Mesendoderm (in vitro differentiated cells): ENCODE results near the gene NPAS1.

ENCODE experiments used
- DNase-seq: peaks from one replicate; pipeline ENCODE4 v3.0.0; 2013
- H2AK5ac ChIP-seq: 2 replicates; pipeline ENCODE4 v1.6.1; 2013; ENCODE audit warnings: low read length, inconsistent platforms
- H2BK120ac ChIP-seq: 2 replicates; pipeline ENCODE4 v1.6.1; 2013; ENCODE audit warnings: low read depth, mild to moderate bottlenecking, low read length, moderate library complexity, mixed read lengths
- H2BK15ac ChIP-seq: replicated peaks from 2 replicates; pipeline ENCODE4 v1.6.1; 2013; ENCODE audit warnings: low read depth, mild to moderate bottlenecking, moderate library complexity
- H2BK5ac ChIP-seq: 2 replicates; pipeline ENCODE4 v1.6.1; 2013; ENCODE audit warnings: low read length, inconsistent platforms
- H3K18ac ChIP-seq: 2 replicates; pipeline ENCODE4 v1.6.1; 2013; ENCODE audit warnings: mild to moderate bottlenecking, low read length, mixed read lengths
- H3K23ac ChIP-seq: one replicate; pipeline ENCODE4 v1.6.1; 2013; ENCODE audit warnings: low read length
- H3K27ac ChIP-seq: 2 replicates; pipeline ENCODE4 v1.5.1; 2013; ENCODE audit warnings: low read depth, mild to moderate bottlenecking, inconsistent platforms, low read length, moderate library complexity
- H3K27me3 ChIP-seq: 2 replicates; pipeline ENCODE4 v1.6.1; 2013; ENCODE audit warnings: low read length, control low read depth, mild to moderate bottlenecking, inconsistent platforms; ENCODE audit not compliant: insufficient read depth, poor library complexity
- H3K36me3 ChIP-seq: 2 replicates; pipeline ENCODE4 v1.6.1; 2013; ENCODE audit warnings: low read length, inconsistent platforms; ENCODE audit not compliant: control insufficient read depth, insufficient read depth
- H3K4ac ChIP-seq: one replicate; pipeline ENCODE4 v1.6.1; 2013; ENCODE audit warnings: low read depth, mild to moderate bottlenecking, low read length, moderate library complexity
- H3K4me1 ChIP-seq: 2 replicates; pipeline ENCODE4 v1.6.1; 2013; ENCODE audit warnings: low read depth, low read length, inconsistent platforms; ENCODE audit not compliant: control insufficient read depth
- H3K4me2 ChIP-seq: 2 replicates; pipeline ENCODE4 v1.6.1; 2013; ENCODE audit warnings: low read length
- H3K4me3 ChIP-seq: 2 replicates; pipeline ENCODE4 v1.5.1; 2013; ENCODE audit warnings: mild to moderate bottlenecking, low read length
- H3K56ac ChIP-seq: one replicate; pipeline ENCODE4 v1.6.1; 2013; ENCODE audit warnings: low read length
- H3K79me1 ChIP-seq: 2 replicates; pipeline ENCODE4 v1.6.1; 2013; ENCODE audit warnings: low read length, inconsistent platforms
- H3K79me2 ChIP-seq: 2 replicates; pipeline ENCODE4 v1.6.1; 2013; ENCODE audit warnings: mild to moderate bottlenecking, low read length; ENCODE audit not compliant: control insufficient read depth, insufficient read depth
- H3K9ac ChIP-seq: 2 replicates; pipeline ENCODE4 v1.6.1; 2013; ENCODE audit warnings: low read length, inconsistent platforms
- H4K5ac ChIP-seq: one replicate; pipeline ENCODE4 v1.6.1; 2013; ENCODE audit warnings: low read length
- H4K8ac ChIP-seq: one replicate; pipeline ENCODE4 v1.6.1; 2013; ENCODE audit warnings: low read depth, mild to moderate bottlenecking, control low read depth, low read length, moderate library complexity
- WGBS: extraction: QIAGEN DNeasy Blood & Tissue Kit; methylation state at CpG from one replicate; pipeline ENCODE4 v1.1.7; 2013; ENCODE audit warnings: low lambda C conversion rate, missing lambda C conversion rate; ENCODE audit not compliant: insufficient coverage; ENCODE audit errors: extremely low coverage; 5-methylcytosine and 5-hydroxymethylcytosine counted together

NPAS1 gene

GRCh38 chr19:46995492-46995891 is 24.1 kb upstream of the NPAS1 start:
- Histone ChIP-seq H3K56ac (no peak overlapping the region), H2BK5ac (no peak overlapping the region), H3K4me1 (no peaks in the 10 kb centered on the region), H3K4ac (no peak overlapping the region), H4K5ac (no peak overlapping the region), H3K36me3 (peaks cover 5% of the 10 kb centered on the region), H3K4me2 (no peak overlapping the region), H3K79me2 (no peaks in the 10 kb centered on the region), H3K27ac (no peak overlapping the region), H3K18ac (no peak overlapping the region), H4K8ac (no peak overlapping the region), H3K27me3 (no peaks in the 10 kb centered on the region), H2BK120ac (no peak overlapping the region), H3K4me3 (no peak overlapping the region), H3K9ac (no peak overlapping the region), H3K23ac (no peak overlapping the region), H2BK15ac (no peak overlapping the region), H3K79me1 (no peaks in the 10 kb centered on the region), H2AK5ac (no peak overlapping the region)
- DNase-seq: no peak
- no CpG with 5 or more reads among the region's 7 CpGs for WGBS

DNA sequence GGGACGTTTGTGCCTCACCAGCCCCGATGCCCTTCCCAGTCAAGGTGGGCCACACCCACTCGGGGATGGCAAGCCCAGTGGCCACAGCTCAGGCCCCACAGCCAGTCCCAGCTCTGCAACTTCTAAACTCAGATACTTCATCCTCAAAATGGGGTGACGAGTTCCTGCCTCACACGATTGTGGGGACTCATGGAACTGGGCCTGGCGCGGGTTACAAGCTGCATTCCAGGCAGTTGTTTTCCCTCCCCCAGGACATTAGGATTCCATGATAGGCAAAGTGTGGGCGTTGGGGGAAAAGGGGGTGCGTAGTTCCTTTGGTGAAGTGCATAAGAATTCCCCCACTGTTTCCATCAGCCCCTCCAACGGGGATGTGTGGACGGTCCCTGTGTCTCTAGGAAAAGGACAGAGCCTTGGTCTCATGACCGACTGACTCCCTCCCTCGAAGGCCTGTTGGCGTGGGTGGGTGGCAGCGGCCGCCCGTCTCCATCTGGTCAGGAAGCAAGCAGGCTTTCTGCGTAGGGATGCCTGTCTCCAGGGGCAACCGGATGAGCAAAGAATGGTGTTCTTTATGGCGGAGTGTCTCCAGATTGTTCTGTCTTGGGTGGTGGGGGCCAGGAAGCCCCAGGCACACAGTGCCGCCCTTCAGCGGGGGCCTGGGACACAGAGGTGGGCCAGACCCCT is 21.1 kb upstream of the NPAS1 start:
- no peak overlapping the region for H2BK15ac ChIP-seq
- no peak overlapping the region for H3K23ac ChIP-seq
- WGBS: no CpG with 5 or more reads among the region's 22 CpGs
- H3K4ac ChIP-seq: no peak overlapping the region
- DNase-seq: no peak
- H3K36me3 ChIP-seq: peaks cover 5% of the 10 kb centered on the region
- no peak overlapping the region for H2AK5ac ChIP-seq
- H3K79me1 ChIP-seq: no peaks in the 10 kb centered on the region
- H3K18ac ChIP-seq: no peak overlapping the region
- no peaks in the 10 kb centered on the region for H3K4me1 ChIP-seq
- no peak overlapping the region for H3K9ac ChIP-seq
- H3K56ac ChIP-seq: no peak overlapping the region
- H3K4me2 ChIP-seq: no peak overlapping the region
- no peak overlapping the region for H2BK120ac ChIP-seq
- no peak overlapping the region for H2BK5ac ChIP-seq
- H4K8ac ChIP-seq: no peak overlapping the region
- no peak overlapping the region for H4K5ac ChIP-seq
- H3K27me3 ChIP-seq: no peaks in the 10 kb centered on the region
- H3K79me2 ChIP-seq: no peaks in the 10 kb centered on the region
- H3K27ac ChIP-seq: no peak overlapping the region
- no peak overlapping the region for H3K4me3 ChIP-seq

DNA sequence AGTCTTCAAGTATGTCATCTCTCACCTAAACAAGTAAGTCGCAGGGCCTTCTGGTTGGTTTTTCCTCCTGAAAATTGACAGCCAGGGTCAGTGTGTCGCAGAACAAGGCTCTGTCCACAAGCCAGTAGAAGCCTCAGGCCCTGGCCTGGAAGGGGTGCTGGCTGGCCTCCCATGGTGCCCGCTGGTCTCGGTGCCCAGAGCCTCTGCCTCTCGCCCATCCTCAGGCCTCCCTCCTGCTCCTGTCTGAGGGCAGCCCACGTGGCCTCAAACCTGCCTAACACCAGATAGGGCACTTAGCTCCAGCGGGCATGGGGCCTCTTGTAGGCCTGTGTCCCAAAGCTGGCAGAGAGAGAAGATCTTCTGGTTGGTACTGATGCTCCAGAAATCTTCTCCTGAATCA is 20.3 kb upstream of the NPAS1 start:
- H3K56ac ChIP-seq: no peak overlapping the region
- H3K27ac ChIP-seq: no peak overlapping the region
- no peak for DNase-seq
- H2AK5ac ChIP-seq: no peak overlapping the region
- H3K4ac ChIP-seq: no peak overlapping the region
- no peak overlapping the region for H4K5ac ChIP-seq
- H4K8ac ChIP-seq: no peak overlapping the region
- H2BK15ac ChIP-seq: no peak overlapping the region
- H3K79me1 ChIP-seq: no peaks in the 10 kb centered on the region
- no peak overlapping the region for H2BK5ac ChIP-seq
- H2BK120ac ChIP-seq: no peak overlapping the region
- H3K23ac ChIP-seq: no peak overlapping the region
- no peaks in the 10 kb centered on the region for H3K79me2 ChIP-seq
- H3K4me2 ChIP-seq: no peak overlapping the region
- H3K4me3 ChIP-seq: no peak overlapping the region
- no CpG with 5 or more reads among the region's 7 CpGs for WGBS
- H3K36me3 ChIP-seq: peaks cover 5% of the 10 kb centered on the region
- H3K18ac ChIP-seq: no peak overlapping the region
- no peaks in the 10 kb centered on the region for H3K27me3 ChIP-seq
- H3K4me1 ChIP-seq: no peaks in the 10 kb centered on the region
- H3K9ac ChIP-seq: no peak overlapping the region

DNA sequence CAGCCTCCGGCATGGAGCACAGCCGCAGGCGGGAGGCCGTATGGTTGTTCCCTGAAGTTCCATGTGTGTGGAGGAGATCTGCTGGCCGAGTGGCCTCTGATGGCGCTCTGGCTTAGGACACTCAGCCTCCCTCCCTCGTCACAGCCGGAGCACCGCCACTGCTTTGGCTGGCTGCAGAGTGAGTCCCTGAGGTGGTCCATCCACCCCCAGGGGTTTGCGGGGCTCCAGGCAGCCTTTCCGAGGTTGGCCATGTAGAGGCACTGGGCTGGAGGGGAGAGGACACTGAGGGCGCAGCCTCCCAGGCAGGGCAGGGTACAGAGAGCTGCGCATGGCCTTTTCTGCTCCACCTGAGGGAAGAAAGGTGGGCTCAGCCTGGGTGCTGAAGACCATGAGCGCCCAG is 19.8 kb upstream of the NPAS1 start:
- DNase-seq: no peak
- Histone ChIP-seq H3K4me2 (no peak overlapping the region), H3K27ac (no peak overlapping the region), H3K4me3 (no peak overlapping the region), H3K79me2 (no peaks in the 10 kb centered on the region), H2BK120ac (no peak overlapping the region), H3K56ac (no peak overlapping the region), H3K79me1 (no peaks in the 10 kb centered on the region), H2BK5ac (no peak overlapping the region), H3K4ac (no peak overlapping the region), H3K9ac (no peak overlapping the region), H2AK5ac (no peak overlapping the region), H2BK15ac (no peak overlapping the region), H4K8ac (no peak overlapping the region), H3K23ac (no peak overlapping the region), H3K36me3 (peaks cover 5% of the 10 kb centered on the region), H3K27me3 (no peaks in the 10 kb centered on the region), H4K5ac (no peak overlapping the region), H3K18ac (no peak overlapping the region), H3K4me1 (no peaks in the 10 kb centered on the region)
- no CpG with 5 or more reads among the region's 14 CpGs for WGBS

DNA sequence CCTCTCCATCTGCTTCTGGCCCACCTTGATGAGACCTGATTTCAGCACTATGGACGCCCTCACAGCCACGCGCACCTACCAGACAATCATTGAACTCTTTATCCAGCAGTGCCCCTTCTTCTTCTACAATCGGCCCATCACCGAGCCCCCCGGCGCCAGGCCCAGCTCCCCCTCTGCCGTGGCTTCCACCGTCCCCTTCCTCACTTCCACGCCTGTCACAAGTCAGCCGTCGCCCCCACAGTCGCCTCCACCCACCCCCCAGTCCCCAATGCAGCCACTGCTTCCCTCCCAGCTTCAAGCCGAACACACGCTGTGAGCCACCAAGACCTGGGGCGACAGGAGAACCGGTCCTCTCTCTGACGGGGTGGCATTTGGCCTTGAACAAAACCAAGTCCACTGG is 19.3 kb upstream of the NPAS1 start:
- no CpG with 5 or more reads among the region's 18 CpGs for WGBS
- Histone ChIP-seq H3K4me2 (no peak overlapping the region), H3K27me3 (no peaks in the 10 kb centered on the region), H3K18ac (no peak overlapping the region), H3K79me1 (no peaks in the 10 kb centered on the region), H2BK15ac (no peak overlapping the region), H3K36me3 (peaks cover 5% of the 10 kb centered on the region), H3K27ac (no peak overlapping the region), H2AK5ac (no peak overlapping the region), H3K4ac (no peak overlapping the region), H3K9ac (no peak overlapping the region), H2BK5ac (no peak overlapping the region), H3K79me2 (no peaks in the 10 kb centered on the region), H2BK120ac (no peak overlapping the region), H3K23ac (no peak overlapping the region), H3K4me1 (no peaks in the 10 kb centered on the region), H3K4me3 (no peak overlapping the region), H4K8ac (no peak overlapping the region), H3K56ac (no peak overlapping the region), H4K5ac (no peak overlapping the region)
- no peak for DNase-seq

- Histone ChIP-seq H3K4ac (no peak overlapping the region), H4K8ac (no peak overlapping the region), H3K4me3 (no peak overlapping the region), H3K79me1 (no peaks in the 10 kb centered on the region), H3K4me1 (no peaks in the 10 kb centered on the region), H2AK5ac (no peak overlapping the region), H2BK120ac (no peak overlapping the region), H3K23ac (no peak overlapping the region), H3K27me3 (no peaks in the 10 kb centered on the region), H3K18ac (no peak overlapping the region), H3K9ac (no peak overlapping the region), H3K79me2 (no peaks in the 10 kb centered on the region), H2BK15ac (no peak overlapping the region), H4K5ac (no peak overlapping the region), H3K27ac (no peak overlapping the region), H3K4me2 (no peak overlapping the region), H3K36me3 (peaks cover 5% of the 10 kb centered on the region), H3K56ac (no peak overlapping the region), H2BK5ac (no peak overlapping the region)
- DNase-seq: no peak
- WGBS: no CpG with 5 or more reads among the region's 11 CpGs
Measured at GRCh38 chr19:47001584-47001983, 18.1 kb upstream of the NPAS1 start.
